Measurements from ENCODE around the gene ABCF2. TPM values are rescaled to one million over a fixed set of nuclear protein-coding genes. Genes with fewer than 3 reads are reported as not detected.

ABCF2 gene
- total and polyA plus RNA-seq, 12 donors, result 13.0 to 35.2 (median 29.5) TPM

DNA sequence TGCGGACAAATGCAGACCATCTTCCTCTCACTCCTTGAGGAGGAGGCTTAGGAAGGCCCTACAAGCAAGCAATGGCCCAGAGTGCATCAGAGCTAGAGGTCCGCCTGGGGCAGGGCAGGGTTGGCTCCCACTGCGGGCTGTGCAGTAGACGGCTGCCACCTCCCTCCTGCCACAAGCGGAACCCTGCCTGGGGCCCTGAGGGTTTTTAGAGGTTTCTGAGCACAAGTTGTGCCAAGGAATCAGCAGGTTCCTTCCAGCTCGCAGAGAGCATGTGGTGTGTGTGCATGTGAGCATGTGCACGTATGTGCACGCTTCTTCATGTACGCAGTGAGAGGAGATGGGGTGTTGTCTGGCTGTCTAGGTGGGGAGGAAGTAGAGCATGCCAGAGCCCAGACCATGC, 47.4 kb upstream of the ABCF2 start:
- TF ChIP-seq, protein P1, sequence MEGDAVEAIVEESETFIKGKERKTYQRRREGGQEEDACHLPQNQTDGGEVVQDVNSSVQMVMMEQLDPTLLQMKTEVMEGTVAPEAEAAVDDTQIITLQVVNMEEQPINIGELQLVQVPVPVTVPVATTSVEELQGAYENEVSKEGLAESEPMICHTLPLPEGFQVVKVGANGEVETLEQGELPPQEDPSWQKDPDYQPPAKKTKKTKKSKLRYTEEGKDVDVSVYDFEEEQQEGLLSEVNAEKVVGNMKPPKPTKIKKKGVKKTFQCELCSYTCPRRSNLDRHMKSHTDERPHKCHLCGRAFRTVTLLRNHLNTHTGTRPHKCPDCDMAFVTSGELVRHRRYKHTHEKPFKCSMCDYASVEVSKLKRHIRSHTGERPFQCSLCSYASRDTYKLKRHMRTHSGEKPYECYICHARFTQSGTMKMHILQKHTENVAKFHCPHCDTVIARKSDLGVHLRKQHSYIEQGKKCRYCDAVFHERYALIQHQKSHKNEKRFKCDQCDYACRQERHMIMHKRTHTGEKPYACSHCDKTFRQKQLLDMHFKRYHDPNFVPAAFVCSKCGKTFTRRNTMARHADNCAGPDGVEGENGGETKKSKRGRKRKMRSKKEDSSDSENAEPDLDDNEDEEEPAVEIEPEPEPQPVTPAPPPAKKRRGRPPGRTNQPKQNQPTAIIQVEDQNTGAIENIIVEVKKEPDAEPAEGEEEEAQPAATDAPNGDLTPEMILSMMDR (IDR thresholded peaks at IDR 0.05), result no peak
- no peak overlapping the region for H3K4me3 ChIP-seq
- H3K27ac ChIP-seq, result no peak overlapping the region
- 92 to 93% methylated on average over 9 of the region's 9 CpGs for WGBS, 2 donors
- DNase-seq (no peak), ATAC-seq (no peak)
- H3K36me3 ChIP-seq, result no peaks in the 10 kb centered on the region
- H3K27me3 ChIP-seq, result peaks cover 0 to 7% (median 3%) of the 10 kb centered on the region in 7 donors
- H3K9me3 ChIP-seq, result no peaks in the 10 kb centered on the region
- intact Hi-C loops (cut with DNase I), result loop anchor here in 1 of 10 donors (1.0 kb wide), 1 partner anchor 21 kb away; no protein-coding TSS in a partner anchor
- peaks cover 0 to 43% (median 8%) of the 10 kb centered on the region in 9 donors for H3K4me1 ChIP-seq

- H3K27ac ChIP-seq, result peak overlapping the region in 1 of 10 donors; percentile 18
- no peak for DNase-seq
- H3K27me3 ChIP-seq, result peaks cover 0 to 7% (median 0%) of the 10 kb centered on the region in 7 donors
- TF ChIP-seq, protein P1 (IDR thresholded peaks at IDR 0.05), result no peak
- intact Hi-C loops (cut with DNase I), result loop anchor here in 1 of 10 donors (1.0 kb wide), 1 partner anchor 21 kb away; no protein-coding TSS in a partner anchor
- no peaks in the 10 kb centered on the region for H3K9me3 ChIP-seq
- no peak for ATAC-seq
- 75 to 76% methylated on average over 9 of the region's 9 CpGs for WGBS, 2 donors
- no peaks in the 10 kb centered on the region for H3K36me3 ChIP-seq
- H3K4me3 ChIP-seq, result no peak overlapping the region
- H3K4me1 ChIP-seq, result peaks cover 0 to 43% (median 8%) of the 10 kb centered on the region in 9 donors
Observed at GRCh38 chr7:151273651-151274390, 46.8 kb upstream of the ABCF2 start.

DNA sequence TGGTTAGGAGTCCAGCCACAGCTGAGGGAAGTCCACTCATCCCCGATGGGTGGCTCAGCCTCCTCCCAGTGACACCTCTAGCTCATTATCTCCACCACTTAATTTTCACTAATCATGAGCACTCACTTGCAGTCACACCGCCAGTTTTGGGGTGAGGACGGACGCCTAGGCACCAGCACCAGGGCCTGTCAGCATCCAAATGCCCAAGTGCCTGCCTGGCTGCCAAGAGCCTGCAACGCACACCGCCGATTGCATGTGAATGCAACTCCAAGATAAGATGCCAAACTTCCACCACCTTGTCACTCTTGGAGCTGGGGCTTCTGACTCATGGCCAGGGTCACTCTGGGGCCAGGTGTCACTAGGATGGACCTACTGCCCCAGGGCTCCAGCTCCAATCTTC, 45.9 kb upstream of the ABCF2 start:
- no peaks in the 10 kb centered on the region for H3K9me3 ChIP-seq
- intact Hi-C loops (cut with DNase I), result no loop called here
- H3K27me3 ChIP-seq, result peaks cover 0 to 7% (median 0%) of the 10 kb centered on the region in 7 donors
- ATAC-seq (peak in 4 of 8 donors; percentile 26 to 70 (median 42)), DNase-seq (peak in 1 of 2 donors; percentile 60)
- no peak overlapping the region for H3K27ac ChIP-seq
- H3K4me3 ChIP-seq, result no peak overlapping the region
- no peaks in the 10 kb centered on the region for H3K36me3 ChIP-seq
- WGBS, 2 donors, result 30 to 51% methylated on average over 7 of the region's 7 CpGs
- TF ChIP-seq, protein P1 (IDR thresholded peaks at IDR 0.05), result no peak
- H3K4me1 ChIP-seq, result peaks cover 0 to 43% (median 8%) of the 10 kb centered on the region in 9 donors

- peaks cover 0 to 43% (median 8%) of the 10 kb centered on the region in 9 donors for H3K4me1 ChIP-seq
- no peaks in the 10 kb centered on the region for H3K9me3 ChIP-seq
- no peaks in the 10 kb centered on the region for H3K36me3 ChIP-seq
- peaks cover 0 to 3% (median 0%) of the 10 kb centered on the region in 7 donors for H3K27me3 ChIP-seq
- H3K27ac ChIP-seq, result peak overlapping the region in 1 of 10 donors; percentile 49
- ATAC-seq (peak in 1 of 8 donors; percentile 13), DNase-seq (no peak)
- H3K4me3 ChIP-seq, result no peak overlapping the region
- 67 to 70% methylated on average over 10 of the region's 10 CpGs for WGBS, 2 donors
- intact Hi-C loops (cut with DNase I), result no loop called here
- TF ChIP-seq, protein P1 (IDR thresholded peaks at IDR 0.05), result no peak
Observed at GRCh38 chr7:151272405-151272804, 45.4 kb upstream of the ABCF2 start.

Measured in heart right ventricle (tissue), 16 donors.